ENCODE data around the gene PHYH. TPM values are rescaled to one million over a fixed set of nuclear protein-coding genes. Genes with fewer than 3 reads are reported as not detected.

The PHYH gene
- total and polyA plus RNA-seq, 7 donors, result 99.3 to 237 (median 184) TPM

- Histone ChIP-seq H3K27me3 (ENCODE audit: insufficient read depth in 3 of 3, low read length in 2 of 3) (no peaks in the 10 kb centered on the region), H3K9me3 (no peaks in the 10 kb centered on the region), H3K4me1 (peaks cover 26% of the 10 kb centered on the region), H3K4me3 (no peak overlapping the region), H3K36me3 (ENCODE audit: insufficient read depth in 1 of 2, low read depth in 1 of 2) (peaks cover 4 to 38% of the 10 kb centered on the region in 2 donors), H3K27ac (peak overlapping the region; percentile 62)
- ATAC-seq (no peak), DNase-seq (no peak)
- intact Hi-C loops (cut with DNase I), result no loop called here
- TF ChIP-seq, protein P1, sequence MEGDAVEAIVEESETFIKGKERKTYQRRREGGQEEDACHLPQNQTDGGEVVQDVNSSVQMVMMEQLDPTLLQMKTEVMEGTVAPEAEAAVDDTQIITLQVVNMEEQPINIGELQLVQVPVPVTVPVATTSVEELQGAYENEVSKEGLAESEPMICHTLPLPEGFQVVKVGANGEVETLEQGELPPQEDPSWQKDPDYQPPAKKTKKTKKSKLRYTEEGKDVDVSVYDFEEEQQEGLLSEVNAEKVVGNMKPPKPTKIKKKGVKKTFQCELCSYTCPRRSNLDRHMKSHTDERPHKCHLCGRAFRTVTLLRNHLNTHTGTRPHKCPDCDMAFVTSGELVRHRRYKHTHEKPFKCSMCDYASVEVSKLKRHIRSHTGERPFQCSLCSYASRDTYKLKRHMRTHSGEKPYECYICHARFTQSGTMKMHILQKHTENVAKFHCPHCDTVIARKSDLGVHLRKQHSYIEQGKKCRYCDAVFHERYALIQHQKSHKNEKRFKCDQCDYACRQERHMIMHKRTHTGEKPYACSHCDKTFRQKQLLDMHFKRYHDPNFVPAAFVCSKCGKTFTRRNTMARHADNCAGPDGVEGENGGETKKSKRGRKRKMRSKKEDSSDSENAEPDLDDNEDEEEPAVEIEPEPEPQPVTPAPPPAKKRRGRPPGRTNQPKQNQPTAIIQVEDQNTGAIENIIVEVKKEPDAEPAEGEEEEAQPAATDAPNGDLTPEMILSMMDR (IDR thresholded peaks at IDR 0.05), result no peak
- WGBS, 3 donors, result 47 to 55% (median 51%) methylated on average over 10 of the region's 10 CpGs
These were observed 38.7 kb upstream of the PHYH start for GRCh38 chr10:13338390-13339110.

GRCh38 chr10:13337827-13338196 lies 37.9 kb upstream of the PHYH start:
- no peaks in the 10 kb centered on the region for H3K9me3 ChIP-seq
- ATAC-seq (no peak), DNase-seq (no peak)
- peaks cover 4 to 45% of the 10 kb centered on the region in 2 donors for H3K36me3 ChIP-seq (ENCODE audit: insufficient read depth in 1 of 2, low read depth in 1 of 2)
- 73 to 82% (median 81%) methylated on average over 6 of the region's 6 CpGs for WGBS, 3 donors
- no peaks in the 10 kb centered on the region for H3K27me3 ChIP-seq (ENCODE audit: insufficient read depth in 3 of 3, low read length in 2 of 3)
- TF ChIP-seq, protein P1 (IDR thresholded peaks at IDR 0.05), result no peak
- H3K27ac ChIP-seq, result no peak overlapping the region
- intact Hi-C loops (cut with DNase I), result no loop called here
- H3K4me3 ChIP-seq, result no peak overlapping the region
- H3K4me1 ChIP-seq, result peaks cover 23% of the 10 kb centered on the region

DNA sequence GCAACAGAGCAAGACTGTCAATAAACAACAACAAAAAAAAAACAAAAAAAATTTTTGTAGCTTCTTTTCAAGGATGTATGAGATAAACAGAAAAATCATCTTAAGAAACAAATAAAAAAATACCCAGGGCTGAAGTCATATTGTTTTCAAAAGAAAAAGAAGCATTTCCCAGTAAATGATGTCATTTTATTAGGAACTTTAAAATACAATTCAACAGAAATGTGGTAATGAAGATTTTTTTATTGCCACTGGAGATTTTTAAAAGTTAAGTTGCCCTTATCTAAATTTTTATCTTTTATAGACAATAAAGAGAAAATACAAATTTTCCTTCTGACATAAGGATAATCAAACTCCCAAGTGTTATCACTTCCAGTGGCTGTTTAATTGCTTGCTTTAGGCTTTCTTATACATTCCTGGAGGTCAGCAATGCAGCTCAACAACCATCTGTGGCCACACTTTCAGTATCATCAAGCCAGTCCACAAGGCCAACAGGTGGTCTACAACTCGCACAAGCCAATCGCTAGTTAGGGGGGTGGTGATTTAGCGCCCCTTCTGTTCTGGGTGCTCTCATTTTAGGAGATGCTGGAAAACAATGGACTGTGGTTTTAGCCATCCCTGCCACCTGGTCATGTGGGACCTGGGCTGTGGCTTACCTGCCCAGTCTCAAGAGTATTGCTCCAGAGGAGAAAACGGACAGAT lies 37.4 kb upstream of the PHYH start:
- H3K4me3 ChIP-seq, result no peak overlapping the region
- 88 to 96% (median 94%) methylated on average over 4 of the region's 4 CpGs for WGBS, 3 donors
- no peak overlapping the region for H3K27ac ChIP-seq
- H3K27me3 ChIP-seq (ENCODE audit: insufficient read depth in 3 of 3, low read length in 2 of 3), result no peaks in the 10 kb centered on the region
- no peak for ATAC-seq
- no peak for DNase-seq
- H3K9me3 ChIP-seq, result no peaks in the 10 kb centered on the region
- TF ChIP-seq, protein P1 (IDR thresholded peaks at IDR 0.05), result no peak
- peaks cover 23% of the 10 kb centered on the region for H3K4me1 ChIP-seq
- intact Hi-C loops (cut with DNase I), result no loop called here
- peaks cover 4 to 51% of the 10 kb centered on the region in 2 donors for H3K36me3 ChIP-seq (ENCODE audit: insufficient read depth in 1 of 2, low read depth in 1 of 2)

GRCh38 chr10:13335881-13336280 lies 36.0 kb upstream of the PHYH start:
- Histone ChIP-seq H3K36me3 (ENCODE audit: insufficient read depth in 1 of 2, low read depth in 1 of 2) (peaks cover 9 to 65% of the 10 kb centered on the region in 2 donors), H3K27me3 (ENCODE audit: insufficient read depth in 3 of 3, low read length in 2 of 3) (no peaks in the 10 kb centered on the region), H3K4me3 (no peak overlapping the region), H3K9me3 (no peaks in the 10 kb centered on the region), H3K4me1 (peaks cover 23% of the 10 kb centered on the region), H3K27ac (no peak overlapping the region)
- WGBS, 3 donors, result 78 to 94% (median 82%) methylated on average over 9 of the region's 9 CpGs
- TF ChIP-seq, protein P1 (IDR thresholded peaks at IDR 0.05), result no peak
- intact Hi-C loops (cut with DNase I), result no loop called here
- DNase-seq (no peak), ATAC-seq (no peak)

Data from psoas muscle (tissue), 8 donors.